ENCODE data around the gene ADAM12.

GRCh38 chr10:125997586-125997985, 390.7 kb downstream of the ADAM12 start:
- TF ChIP-seq ZNF274 (IDR thresholded peaks at IDR 0.05; ENCODE audit: low read depth, low read length), result no peak
- TF ChIP-seq YY1 (IDR thresholded peaks at IDR 0.05; ENCODE audit: insufficient read depth, insufficient read length), result no peak

All from NT2/D1 (cell line).